ENCODE data around the gene ZKSCAN3. TPM values are rescaled to one million over a fixed set of nuclear protein-coding genes. Genes with fewer than 3 reads are reported as not detected.
"Not testable (repeated sequence)": the region's sequence is repeated elsewhere in the genome, so short reads cannot be mapped to it uniquely, and the experiment has no call there.

Gene ZKSCAN3
- 10 to 100 TPM in 1 of 4 donors, 1 to 10 TPM in 2, under 1 TPM in 1; 0.29 to 12.3 (median 5.1) TPM for total RNA-seq

DNA sequence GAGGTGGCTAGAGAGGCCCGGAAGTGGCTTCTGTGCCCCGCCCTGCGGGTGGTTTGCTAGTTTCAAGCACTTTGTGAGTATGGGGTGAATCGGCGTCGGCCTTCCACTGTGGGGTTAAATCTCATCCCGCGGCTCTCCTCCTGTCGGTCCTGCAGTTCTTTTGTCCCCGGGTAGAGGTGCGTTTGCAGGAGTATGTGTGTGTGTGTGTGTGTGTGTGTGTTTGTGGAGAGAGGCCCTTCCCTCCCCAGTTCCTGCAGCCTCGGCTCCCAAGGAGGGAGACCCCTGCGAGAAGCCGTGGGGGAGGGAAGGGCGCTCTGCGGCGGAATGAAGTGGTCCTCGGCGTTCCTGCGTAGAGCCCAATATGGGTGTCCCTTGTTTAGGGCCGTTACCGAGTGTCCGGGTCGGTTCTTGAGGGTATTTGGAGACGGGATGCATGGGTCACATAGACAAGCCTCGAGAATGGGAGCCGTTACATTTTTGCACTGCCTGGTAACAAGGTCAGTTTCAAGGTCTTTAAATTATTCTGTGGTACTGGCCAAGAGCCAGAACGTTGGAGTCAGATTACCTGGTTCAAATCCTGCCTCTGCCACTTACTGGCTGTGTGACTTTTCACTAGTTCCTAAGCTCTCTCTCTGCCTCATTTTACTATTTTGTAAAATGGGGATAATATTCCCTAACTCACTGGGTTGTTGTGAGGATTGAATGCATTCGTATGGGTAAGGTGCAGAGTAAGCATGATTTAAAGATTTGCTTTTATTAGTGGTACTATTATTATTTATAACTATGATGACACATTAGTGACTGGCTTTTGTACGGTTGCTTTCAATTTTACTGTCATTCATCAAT is at the start of gene ZKSCAN3:
Gene ZKSCAN3, plus strand, starts transcription at position 56 of the 846 bp plus-strand sequence. CDS start 9,640 bp downstream, outside the sequence.
- peak; percentile 78 to 82 for DNase-seq
- Histone ChIP-seq H3K27me3 (no peaks in the 10 kb centered on the region), H3K4me1 (peaks cover 0 to 5% of the 10 kb centered on the region in 2 donors), H3K9me3 (no peaks in the 10 kb centered on the region), H3K36me3 (no peaks in the 10 kb centered on the region), H3K27ac (peak within 1 kb of the TSS; percentile 84 to 87), H3K4me3 (peak within 1 kb of the TSS; percentile 67 to 77)
- peak in 1 of 2 donors; percentile 34 for TF ChIP-seq POLR2A (IDR thresholded peaks at IDR 0.05)
- TF ChIP-seq, protein P1, sequence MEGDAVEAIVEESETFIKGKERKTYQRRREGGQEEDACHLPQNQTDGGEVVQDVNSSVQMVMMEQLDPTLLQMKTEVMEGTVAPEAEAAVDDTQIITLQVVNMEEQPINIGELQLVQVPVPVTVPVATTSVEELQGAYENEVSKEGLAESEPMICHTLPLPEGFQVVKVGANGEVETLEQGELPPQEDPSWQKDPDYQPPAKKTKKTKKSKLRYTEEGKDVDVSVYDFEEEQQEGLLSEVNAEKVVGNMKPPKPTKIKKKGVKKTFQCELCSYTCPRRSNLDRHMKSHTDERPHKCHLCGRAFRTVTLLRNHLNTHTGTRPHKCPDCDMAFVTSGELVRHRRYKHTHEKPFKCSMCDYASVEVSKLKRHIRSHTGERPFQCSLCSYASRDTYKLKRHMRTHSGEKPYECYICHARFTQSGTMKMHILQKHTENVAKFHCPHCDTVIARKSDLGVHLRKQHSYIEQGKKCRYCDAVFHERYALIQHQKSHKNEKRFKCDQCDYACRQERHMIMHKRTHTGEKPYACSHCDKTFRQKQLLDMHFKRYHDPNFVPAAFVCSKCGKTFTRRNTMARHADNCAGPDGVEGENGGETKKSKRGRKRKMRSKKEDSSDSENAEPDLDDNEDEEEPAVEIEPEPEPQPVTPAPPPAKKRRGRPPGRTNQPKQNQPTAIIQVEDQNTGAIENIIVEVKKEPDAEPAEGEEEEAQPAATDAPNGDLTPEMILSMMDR (IDR thresholded peaks at IDR 0.05) = no peak
- intact Hi-C loops (cut with DNase I; ENCODE audit: low total_unique reads) = loop anchor here (10.0 kb wide), 1 partner anchor 215 kb away; no protein-coding TSS in a partner anchor

DNA sequence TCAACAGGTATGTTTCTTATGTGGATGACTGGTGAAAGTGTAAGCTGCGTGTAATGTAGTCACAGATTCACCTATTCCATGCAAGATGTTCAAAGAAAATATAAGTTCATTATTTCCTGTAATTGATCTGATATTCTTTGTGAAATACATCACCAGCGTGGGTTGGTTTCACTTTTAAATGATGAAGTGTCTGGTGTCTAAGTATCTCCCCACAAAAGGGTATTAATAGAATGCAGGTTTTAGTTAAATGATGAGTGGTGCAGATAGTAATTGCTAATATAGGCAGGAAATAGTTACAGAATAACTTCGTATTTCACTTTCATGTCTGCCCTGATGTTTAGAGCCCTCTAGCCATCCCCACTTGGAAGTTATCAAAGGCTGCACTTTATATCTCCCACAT is 46.2 kb upstream of the ZKSCAN3 start:
- Histone ChIP-seq H3K27me3 (no peaks in the 10 kb centered on the region), H3K4me1 (no peaks in the 10 kb centered on the region), H3K36me3 (no peaks in the 10 kb centered on the region), H3K27ac (no peak overlapping the region), H3K9me3 (no peaks in the 10 kb centered on the region), H3K4me3 (no peak overlapping the region)
- intact Hi-C loops (cut with DNase I; ENCODE audit: low total_unique reads) = no loop called here
- TF ChIP-seq POLR2A (IDR thresholded peaks at IDR 0.05) = no peak
- TF ChIP-seq, protein P1 (IDR thresholded peaks at IDR 0.05) = no peak
- DNase-seq = no peak

DNA sequence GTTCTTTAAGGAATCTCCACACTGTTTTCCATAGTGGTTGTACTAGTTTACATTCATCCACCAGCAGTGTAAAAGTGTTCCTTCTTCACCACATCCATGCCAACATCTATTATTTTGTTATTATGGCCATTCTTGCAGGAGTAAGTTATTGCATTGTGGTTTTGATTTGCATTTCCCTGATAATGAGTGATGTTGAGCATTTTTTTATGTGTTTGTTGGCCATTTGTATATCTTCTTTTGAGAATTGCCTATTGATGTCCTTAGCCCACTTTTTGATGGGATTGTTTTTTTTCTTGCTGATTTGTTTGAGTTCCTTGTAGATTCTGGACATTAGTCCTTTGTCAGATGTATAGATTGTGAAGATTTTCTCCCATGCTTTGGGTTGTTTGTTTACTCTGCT is 43.4 kb upstream of the ZKSCAN3 start:
- H3K4me3 ChIP-seq; intact Hi-C loops (cut with DNase I; ENCODE audit: low total_unique reads); H3K36me3 ChIP-seq; H3K4me1 ChIP-seq; H3K9me3 ChIP-seq; H3K27me3 ChIP-seq; DNase-seq; H3K27ac ChIP-seq: not testable (repeated sequence)

DNA sequence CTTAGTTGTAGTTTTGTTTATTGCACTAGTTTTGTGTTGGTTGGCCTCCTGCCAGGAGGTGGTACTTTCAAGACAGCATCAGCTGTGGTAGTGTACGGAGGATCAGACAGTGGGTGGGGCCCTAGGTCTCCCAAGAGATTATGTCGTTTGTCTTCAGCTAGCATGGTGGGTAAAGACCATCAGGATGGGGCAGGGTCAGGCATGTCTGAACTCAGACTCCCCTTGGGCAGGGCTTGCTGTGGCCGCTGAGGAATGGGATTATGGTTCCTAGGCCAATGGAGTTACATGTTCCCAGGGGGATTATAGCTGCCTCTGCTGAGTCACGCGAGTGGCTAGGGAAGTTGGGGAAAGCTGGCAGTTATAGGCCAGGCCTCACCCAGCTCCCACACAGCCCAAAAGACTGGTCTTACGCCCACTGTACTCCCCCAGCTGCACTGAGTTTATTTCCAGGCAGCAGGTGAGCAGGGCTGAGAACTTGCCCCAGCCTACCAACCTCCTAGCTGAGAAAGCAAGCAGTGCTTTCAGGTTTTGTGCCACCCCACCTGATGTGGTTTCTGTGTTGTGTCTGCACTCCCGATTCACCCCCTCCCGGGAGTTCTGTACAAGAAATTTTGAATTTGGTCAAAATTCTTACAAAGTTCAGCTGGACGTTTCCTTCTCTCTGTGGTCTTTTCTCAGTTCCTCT is 38.5 kb upstream of the ZKSCAN3 start:
- H3K9me3 ChIP-seq = no peaks in the 10 kb centered on the region
- no peak overlapping the region for H3K27ac ChIP-seq
- DNase-seq = no peak
- no peak for TF ChIP-seq POLR2A (IDR thresholded peaks at IDR 0.05)
- TF ChIP-seq, protein P1 (IDR thresholded peaks at IDR 0.05) = no peak
- H3K4me1 ChIP-seq = no peaks in the 10 kb centered on the region
- no peak overlapping the region for H3K4me3 ChIP-seq
- H3K36me3 ChIP-seq = no peaks in the 10 kb centered on the region
- intact Hi-C loops (cut with DNase I; ENCODE audit: low total_unique reads) = no loop called here
- H3K27me3 ChIP-seq = no peaks in the 10 kb centered on the region

DNA sequence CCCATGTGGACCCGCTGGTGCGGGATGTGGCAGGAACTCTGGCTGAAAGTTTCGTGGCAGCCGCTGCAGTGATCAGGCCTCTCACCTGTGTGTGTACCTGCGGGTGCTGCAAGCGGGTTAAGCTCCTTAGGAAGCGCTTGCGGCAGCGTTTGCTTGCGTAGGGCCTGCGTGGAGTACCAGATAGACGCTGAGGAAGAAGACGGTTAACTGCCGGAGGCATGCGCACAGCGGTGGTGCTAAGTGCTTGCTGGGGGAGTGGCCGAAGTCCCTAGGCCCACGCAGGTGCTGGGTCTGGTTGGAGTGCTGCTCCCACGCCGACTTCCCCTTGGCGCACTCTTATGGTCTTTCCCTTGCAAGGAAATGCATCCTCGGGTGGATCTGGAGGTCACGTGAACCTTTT is 36.8 kb upstream of the ZKSCAN3 start:
- no peaks in the 10 kb centered on the region for H3K36me3 ChIP-seq
- intact Hi-C loops (cut with DNase I; ENCODE audit: low total_unique reads) = no loop called here
- no peak overlapping the region for H3K4me3 ChIP-seq

More for the DNA sequence above, 36.8 kb upstream of the ZKSCAN3 start:
- no peaks in the 10 kb centered on the region for H3K9me3 ChIP-seq
- no peaks in the 10 kb centered on the region for H3K27me3 ChIP-seq
- no peaks in the 10 kb centered on the region for H3K4me1 ChIP-seq
- H3K27ac ChIP-seq = no peak overlapping the region
- no peak for DNase-seq
- TF ChIP-seq, protein P1 (IDR thresholded peaks at IDR 0.05) = no peak
- TF ChIP-seq POLR2A (IDR thresholded peaks at IDR 0.05) = no peak
